Globus pallidus (tissue), 1 donor: Measurements from ENCODE around the gene ZNF423.

ENCODE experiments used
- DNase-seq: peaks from one replicate; pipeline ENCODE4 v3.0.0-alpha.2; 2015; ENCODE audit warnings: low spot score

ZNF423 gene

GRCh38 chr16:49469930-49470451 is 385.9 kb downstream of the ZNF423 start:
- DNase-seq, result no peak

DNA sequence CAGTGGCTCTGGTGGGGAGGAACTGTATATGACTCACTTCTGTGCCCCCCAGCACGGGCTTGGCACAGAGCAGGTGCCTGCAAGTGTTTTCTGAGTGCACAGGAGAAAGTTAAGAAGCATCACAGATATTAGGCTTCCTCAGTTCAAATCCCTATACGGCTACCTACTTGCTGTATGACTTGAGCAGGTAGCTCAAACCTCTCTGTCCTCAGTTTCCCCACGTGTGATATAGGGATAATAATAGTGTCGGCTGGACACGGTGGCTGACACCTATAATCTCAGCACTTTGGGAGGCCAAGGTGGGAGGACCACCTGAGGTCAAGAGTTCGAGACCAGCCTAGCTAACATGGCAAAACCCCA is 386.6 kb downstream of the ZNF423 start:
- DNase-seq, result no peak

- no peak for DNase-seq
Measured at GRCh38 chr16:49468611-49469310, 387.2 kb downstream of the ZNF423 start.

DNA sequence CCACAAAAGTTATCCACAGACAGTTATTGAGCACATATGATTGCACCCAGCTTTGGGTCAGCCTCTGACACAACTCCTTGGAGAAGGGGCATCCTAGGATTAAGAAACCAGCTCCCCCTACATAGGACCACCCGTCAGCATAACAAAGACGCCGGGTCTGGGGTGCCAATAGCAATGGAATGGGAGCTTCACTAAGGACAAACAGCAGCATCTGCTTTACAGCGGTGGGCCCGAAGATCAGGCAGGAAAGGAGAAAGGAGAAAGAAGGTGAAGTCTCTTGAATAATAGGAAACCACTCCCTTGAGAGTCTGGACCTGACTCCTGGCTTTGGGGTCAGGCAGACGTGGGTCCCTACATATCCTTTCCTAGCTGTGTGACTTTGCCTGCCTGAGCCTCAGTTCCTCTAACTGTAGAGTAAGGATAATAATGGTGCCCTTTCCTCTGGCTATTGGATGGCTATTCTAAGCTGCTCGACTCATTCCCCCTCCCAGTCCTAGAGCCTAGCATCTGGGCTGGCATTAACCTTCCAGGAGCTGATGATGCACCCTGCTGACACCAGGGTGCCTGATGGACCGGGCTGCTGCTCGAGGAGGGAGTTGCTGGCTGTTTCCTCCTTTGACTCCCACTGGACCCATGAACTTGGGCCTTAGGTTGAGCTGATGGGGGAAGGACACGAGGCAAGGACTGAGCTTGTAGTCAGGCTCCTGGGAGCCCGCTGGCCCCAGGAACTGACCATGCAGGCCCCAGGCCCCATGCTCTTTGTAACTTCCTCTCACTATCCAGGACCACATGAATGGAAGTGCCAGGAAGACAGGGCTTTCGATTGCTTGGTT is 388.2 kb downstream of the ZNF423 start:
- no peak for DNase-seq

DNA sequence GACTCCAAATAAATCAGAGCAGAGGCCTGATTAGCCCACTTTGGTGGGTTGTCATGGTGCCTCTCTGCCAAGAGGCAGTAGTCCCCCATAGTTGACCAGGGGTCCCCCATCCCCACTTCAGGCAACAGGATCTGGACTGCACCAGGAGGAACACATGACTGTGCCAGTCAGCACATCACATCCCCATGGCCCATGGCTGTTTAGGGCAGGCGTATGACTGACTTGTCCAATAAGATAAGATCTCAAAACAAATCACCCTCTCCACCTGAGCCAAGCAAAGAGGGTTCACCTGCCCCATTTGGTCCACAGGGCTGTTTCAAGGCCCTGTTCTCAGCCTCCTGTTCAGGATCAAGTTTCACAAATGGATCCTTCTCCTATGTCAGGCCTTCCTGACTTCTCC is 389.0 kb downstream of the ZNF423 start:
- DNase-seq, result no peak

DNA sequence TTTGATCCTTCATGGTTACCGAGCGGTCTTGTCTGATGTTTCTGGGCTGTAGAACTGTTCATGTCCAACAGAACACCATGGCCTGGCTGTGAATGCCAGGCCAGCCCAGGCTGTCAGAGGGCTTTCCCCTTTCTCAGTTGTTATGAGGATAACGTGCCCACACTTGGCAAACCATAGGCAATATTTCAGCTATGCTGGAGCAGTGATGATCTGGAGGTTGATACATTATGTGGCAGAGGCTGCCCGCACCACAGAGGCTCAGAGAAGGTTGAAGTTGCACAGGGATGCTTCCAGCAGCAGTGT is 389.4 kb downstream of the ZNF423 start:
- no peak for DNase-seq

- DNase-seq, result no peak
Measured at GRCh38 chr16:49465661-49466528, 390.0 kb downstream of the ZNF423 start.

DNA sequence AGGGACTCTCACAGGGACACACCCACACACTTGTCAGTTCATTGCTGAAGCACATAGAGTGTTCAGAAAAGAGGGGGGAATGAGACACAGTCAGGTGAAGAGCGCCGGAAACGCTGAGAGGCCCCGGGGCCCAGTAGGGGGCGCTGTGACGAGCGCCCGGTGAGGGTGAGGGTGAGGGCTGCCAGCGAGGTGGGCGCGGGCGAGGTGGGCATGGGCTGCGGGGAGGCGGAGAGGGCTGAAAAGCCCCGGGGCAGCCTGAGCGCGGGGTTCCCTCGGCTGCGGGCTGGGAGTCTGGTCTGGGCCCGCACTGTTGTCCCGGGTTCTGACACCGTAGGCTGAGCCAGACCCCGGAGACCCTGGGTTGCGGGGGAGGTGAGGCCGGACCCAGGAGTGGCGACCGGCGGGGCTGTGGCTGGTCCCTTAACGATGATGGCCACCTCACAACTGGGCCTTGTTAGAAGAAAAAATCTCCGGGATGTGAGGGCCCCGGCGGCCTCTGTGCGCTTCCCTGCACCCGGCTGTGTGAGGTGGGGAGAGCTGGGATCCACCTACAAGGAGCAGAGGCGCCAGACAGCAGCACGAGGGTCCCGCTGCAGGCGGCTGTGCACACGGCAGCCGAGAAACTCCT is 390.9 kb downstream of the ZNF423 start:
- no peak for DNase-seq

DNA sequence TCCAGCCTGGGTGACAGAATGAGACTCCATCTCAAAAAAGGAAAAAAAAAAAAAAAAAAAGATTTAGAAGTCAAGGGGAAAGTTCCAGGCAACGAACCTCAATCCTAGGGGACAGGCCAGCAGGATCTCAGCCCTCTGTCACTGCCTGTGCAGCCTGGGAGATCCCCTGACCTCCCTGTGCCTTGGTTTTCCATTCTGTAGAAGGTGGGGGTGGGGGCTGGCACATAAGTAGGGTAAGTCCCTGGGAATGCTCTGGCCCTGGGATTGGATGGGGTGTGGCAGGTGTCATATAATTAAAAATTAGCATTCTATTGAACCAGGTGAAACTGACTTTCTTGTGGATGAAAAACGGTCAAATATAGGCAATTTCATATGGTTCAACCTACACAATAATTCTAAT is 391.8 kb downstream of the ZNF423 start:
- DNase-seq, result no peak

DNA sequence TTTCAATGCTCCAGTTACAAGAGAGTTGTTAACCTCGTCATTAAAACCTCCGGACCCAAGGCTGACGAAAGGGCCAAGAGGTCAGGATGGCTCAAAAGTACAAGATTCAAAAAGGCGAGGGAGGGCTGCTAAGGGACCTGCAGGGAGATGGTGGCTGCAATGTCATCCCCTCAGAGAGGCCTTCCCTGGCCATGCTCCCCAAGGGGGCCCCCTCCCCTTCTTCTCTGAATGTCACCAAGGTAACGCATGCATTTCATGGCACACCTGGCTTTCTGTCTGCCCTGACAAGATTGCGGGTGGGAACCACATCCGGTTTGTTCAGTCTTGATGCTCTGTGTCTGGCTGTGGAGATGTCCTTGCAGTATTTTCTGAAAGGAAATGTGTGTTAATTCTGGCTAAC is 392.4 kb downstream of the ZNF423 start:
- DNase-seq, result no peak

DNA sequence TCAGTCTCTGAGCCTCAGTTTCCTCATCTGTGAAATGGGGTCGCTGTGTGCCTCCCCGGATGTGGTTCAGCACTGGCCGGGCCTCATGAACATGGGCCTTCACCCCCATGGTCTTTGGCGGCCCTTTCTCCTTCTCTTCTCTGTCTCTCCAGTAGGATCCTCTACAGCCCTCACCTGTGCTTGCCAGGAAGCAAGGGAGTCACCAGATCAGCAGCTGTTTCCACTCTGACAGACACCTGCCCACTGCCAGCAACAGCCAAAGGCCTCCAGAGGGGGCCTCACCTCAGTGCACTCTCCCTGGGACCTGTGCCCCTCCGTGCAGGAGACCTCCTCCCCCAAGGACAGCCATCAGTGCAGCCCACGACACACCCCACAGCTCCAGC is 392.9 kb downstream of the ZNF423 start:
- no peak for DNase-seq

DNA sequence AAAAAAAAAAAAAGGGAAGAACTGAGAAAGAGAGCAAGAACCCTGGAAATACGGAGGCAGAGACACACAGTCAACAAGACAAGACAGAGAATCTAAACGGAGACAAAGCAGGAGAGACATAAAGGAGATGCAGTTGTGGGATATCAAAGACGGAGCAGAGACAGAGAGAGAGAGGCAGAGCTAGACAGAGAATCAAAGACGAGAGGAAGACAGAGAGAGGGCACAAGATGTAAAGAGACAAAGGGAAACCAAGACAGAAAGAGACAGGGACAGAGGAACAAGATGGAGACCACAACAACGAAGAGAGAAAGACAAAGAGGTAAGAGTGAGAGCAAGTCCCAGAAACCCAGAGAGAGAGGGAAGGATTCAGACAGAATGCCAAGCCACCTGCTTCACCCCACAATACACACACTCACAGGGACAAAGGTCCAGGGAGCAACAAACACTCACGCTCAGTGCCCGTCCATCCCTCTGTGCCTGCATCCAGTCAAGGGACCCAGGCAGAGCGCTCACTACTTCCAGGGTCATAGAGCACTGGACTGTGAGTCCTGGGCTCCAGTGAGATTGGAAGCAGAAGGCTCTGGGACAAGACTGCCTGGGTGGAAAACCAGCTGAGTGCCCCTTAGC is 393.4 kb downstream of the ZNF423 start:
- DNase-seq, result no peak

DNA sequence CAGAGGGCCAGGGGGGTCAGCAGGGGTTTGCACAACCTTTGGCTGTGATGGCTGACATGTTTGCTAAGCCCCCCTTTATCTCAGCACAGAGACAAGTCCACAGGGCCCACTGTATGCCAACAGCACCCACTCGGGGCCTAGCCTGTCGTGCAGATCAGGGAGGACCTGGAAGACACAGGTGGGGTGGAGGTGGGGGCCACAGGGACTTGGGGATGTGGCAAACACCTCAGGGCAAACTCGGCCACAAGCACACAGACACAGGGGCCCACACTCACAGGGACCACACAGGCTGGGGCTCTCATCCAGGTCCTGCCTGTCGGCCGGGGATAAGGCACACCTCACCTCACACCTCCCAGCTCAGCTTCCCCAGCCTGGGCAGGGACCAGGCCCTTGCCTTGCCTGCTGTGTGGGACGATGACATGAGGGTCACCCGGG is 394.4 kb downstream of the ZNF423 start:
- DNase-seq, result no peak

DNA sequence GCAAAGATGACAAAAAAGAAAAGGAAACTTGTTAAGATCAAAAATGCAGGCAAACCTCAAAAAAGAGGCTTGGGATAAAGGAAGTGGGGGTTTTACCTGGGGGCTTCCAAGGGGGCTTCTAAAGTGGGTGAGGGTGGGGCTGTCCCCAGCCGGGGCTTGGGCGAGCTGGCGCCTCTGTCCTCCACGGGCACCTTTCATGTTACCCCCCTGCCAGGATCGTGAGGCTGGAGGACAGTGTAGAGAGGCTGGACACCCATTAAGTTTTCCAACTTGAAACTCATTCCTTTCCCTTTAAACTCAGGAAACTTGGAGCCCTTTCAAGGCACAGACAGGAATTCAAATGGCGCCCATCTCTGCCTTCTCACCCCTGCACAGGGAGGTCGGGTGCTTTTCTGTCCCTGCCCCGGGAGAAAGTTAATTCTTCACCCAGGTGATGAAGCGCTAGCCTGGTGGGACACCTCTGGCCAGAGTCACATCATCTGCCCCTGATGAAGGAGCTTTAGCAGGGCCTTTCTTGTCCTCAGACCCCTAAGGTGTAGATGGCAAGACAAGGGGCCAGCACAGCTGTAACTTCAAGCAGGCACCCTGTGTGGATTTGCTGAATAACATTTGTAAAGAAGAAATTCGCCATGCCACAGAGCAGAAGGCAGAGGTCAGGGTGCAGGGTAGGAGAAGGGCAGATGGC is 395.0 kb downstream of the ZNF423 start:
- DNase-seq, result no peak

GRCh38 chr16:49459953-49460735 is 395.8 kb downstream of the ZNF423 start:
- DNase-seq, result no peak

GRCh38 chr16:49458656-49459445 is 397.1 kb downstream of the ZNF423 start:
- no peak for DNase-seq

GRCh38 chr16:49458243-49458642 is 397.7 kb downstream of the ZNF423 start:
- no peak for DNase-seq

- DNase-seq, result no peak
Measured at GRCh38 chr16:49457196-49457595, 398.7 kb downstream of the ZNF423 start.

DNA sequence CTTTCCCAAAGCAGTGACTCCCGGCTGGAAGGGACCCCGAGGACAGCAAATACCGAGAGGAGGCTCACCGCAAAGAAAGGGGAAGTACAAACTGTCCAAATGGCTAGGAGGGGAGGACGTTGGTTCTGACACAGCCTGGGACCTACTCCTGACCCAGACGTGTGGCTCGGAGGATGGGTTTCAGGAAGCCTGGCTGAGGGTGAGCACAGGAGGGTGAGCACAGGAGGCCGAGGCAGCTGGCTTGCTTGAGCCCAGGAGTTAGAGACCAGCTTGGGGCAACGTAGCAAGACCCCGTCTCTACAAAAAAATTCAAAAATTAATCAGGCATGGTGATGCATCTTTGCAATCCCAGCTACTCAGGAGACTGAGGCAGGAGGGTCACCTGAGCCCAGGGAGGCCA is 399.1 kb downstream of the ZNF423 start:
- no peak for DNase-seq
